ENCODE data around the gene SIVA1.

- TF ChIP-seq CTCF (IDR thresholded peaks at IDR 0.05) (no peak), POLR2A (IDR thresholded peaks at IDR 0.05) (no peak)
Measured at GRCh38 chr14:104726600-104727451, 26.1 kb upstream of the SIVA1 start.
